AG20443 (cell line): ENCODE results near the gene CCDC142.
"Not testable (repeated sequence)": the region's sequence is repeated elsewhere in the genome, so short reads cannot be mapped to it uniquely, and the experiment has no call there.

Experiments
- DNase-seq: peaks from one replicate; pipeline ENCODE4 v3.0.0; 2012; ENCODE audit warnings: low spot score, mixed read lengths

CCDC142 gene

DNA sequence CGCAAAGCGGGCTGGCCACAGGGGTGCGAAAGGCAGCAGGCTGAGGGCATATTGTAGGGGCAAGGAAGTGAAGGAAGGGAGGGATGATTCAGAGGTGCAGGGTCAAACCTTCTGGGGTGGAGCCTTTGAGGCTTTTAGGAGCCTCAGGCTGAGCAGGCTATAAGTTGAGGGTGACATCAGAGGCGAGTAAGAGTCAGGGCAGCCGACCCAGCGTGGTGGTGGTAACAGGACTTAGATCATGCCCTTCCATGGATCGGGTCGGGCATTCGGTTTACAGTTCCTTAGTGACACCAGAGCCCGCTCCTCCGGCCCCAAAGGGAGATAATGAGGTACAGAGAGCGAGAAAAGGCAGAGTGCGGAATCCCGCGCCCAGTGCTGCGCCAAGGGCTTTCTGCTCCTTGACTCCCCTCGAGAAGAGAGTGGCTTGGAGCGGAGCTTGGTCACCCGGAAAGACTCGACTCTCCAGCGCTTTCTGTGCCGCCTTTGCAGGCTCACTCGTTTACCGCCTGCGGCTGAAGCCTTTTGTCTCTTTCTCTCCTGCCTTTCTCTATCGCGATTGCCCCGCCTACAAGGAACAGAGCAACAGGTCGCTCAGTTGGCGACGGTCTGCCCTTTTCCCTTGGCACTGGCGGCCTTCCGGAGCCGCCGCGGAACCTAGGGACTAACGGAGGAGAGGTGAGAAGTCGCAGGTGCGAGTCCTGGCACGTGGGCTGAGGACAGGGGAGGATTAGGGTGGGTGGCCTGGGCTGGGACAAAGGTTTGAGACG, 15.9 kb upstream of the CCDC142 start:
- DNase-seq, result no peak

DNA sequence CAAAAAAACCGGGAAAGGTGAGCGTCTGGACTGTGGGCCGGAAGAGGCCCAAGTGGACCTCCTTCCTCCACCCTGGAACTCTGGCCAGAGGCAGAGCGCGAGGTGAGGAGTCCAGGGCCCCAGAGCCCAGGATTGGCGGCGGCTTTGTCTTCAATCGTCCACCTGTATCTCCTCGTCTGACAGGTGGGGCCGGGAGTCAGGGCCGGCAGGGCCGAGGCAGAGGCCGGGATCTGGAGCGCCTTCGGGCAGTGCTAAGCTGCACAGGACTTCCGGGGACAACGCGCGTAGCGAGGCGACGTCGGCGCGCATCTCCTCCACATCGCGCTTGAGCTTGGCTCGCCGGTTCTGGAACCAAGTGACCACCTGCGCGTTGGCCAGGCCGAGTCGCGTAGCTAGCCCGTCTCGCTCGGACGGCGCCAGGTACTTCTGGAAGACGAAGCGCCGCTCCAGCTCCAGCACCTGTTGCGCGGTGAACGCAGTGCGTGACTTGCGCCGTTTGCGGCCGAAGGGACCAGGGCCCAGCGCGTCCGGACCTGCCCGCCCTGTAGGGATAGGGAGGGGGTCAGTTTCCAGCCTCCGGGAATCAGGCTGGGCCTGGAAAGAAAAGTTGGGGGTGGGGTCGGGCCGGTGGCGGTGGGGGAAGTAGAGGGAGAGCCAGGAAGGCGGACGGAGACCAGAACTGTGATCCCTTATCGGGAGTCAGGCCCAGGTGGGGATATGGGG, 15.1 kb upstream of the CCDC142 start:
- DNase-seq, result no peak

DNA sequence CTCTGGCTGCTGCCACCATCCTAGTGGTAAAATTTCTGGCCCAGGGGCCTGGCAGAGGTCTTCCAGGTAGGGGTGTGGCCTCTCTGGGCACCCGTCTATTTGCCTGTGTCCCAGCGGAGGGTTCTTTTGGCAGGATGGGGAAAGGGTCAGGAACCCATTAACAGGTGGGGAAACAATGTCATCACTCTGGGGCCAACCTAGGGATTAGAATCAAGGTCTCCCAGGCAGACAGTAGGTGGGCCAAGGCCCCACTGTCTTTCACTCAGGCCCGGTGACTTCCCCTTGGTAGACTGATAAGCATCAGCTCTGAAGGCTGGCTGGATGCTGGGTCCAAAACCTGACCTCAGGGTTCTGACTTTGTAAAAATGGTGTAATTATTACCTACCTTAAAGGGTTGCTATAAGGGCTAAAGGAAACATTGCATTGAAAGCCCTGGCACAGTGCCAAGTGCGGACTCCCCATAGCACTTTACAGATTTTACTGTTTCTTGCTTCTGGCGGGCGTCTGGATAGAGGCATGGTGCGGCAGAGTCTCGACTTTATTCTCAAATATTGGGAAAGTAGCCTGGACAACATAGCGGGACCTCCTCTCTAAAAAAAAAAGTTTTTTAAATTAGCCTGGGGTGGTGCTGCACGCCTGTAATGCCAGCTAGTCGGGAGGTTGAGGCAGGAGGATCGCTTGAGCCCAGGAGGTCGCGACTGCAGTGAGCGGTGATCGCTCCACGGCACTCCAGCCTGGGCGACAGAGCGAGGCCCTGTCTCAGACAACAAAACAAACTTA, 14.4 kb upstream of the CCDC142 start:
- no peak for DNase-seq

DNA sequence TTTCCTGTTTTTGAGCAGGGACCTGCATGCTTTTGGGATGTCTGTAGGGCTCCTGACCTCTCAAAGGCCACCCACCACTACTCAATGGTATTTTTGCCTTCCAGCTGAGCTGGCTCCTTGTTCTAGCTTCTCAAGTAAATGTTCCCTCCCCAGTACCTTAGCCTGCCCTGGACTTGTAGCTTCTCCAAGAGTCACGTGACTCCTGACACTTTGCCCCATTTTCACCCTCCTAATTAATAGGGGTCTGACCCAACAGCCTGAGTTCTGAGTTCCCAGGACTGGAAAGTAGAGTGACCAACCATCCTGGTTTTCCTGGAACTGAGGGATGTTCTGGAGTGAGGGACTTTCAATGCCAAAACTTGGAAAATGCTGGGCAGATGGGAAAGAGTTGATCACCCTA, 12.6 kb upstream of the CCDC142 start:
- DNase-seq, result no peak

DNA sequence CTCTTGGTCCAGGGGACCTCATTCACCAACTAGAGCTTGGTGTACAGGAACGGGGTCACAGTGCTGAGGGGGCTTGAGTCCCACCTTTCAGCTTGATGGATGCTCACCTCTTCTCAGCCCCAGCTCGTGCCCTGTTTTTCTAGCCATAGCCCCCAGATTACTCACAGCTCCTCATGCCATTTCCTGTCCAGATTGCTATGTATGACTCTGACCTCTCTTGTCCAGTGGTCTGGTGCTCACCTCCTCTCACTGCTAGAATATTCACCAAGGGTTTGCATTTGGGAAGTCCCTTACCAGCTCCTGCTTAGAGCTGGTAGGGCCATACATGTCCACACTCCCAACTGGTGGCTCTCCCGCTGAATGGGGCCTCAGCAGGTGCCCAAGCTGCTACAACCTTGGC, 10.7 kb upstream of the CCDC142 start:
- DNase-seq, result no peak

DNA sequence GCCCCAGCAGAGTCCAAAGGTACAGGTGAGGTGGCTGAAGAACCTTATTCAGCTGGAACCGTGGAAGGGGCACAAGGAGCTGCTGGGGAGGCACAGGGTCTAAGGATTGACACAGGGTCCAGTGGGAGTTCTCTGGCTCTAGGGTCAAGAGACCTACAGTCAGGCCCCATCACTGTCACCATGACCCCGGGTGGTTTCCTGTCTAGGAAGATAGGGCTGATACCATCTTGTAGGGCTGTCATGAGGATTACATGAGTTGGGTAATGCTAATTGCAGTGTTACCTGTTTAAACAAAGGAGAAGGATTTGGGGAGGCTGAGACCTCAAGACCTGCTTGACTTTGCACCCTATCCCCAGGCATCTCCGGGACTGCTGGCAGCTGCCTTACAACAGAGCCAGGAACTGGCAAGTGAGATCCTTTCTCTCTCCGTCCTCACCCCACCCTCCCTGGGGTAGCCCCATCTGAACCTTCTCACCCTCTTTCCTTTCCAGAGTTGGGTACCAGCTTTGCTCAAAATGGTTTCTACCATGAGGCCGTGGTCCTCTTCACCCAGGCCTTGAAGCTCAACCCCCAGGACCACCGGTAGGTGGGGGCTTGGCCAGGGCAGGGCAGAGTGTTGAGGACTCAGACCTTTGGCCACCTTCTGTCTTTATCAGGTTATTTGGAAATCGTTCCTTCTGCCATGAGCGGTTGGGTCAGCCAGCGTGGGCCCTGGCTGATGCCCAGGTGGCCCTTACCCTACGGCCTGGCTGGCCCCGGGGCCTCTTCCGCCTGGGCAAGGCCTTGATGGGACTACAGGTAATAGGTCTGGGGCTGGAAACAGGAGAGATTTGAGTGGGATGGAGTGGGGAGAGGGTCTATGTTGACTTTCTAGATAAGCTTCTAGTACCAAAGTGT, 9.1 kb upstream of the CCDC142 start:
- DNase-seq, result no peak

DNA sequence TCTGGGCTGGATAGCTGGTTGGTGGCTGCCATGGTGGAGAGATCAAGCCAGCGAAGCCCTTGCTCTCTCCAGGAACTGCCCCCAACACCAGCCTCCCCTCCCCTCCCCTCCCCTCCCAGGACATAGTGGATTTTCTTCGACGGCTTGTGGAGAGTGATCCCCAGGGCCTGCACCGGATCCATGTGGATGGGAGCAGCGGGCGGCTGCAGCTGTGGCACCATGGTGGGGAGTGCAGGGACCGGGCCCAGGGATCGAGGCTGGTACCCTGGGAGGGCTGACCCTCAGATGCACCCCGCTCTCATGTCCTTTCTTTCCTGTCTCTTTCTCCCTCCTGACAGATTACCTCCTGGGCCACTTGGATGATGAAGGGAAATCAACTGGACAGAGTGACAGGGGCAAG, 7.1 kb upstream of the CCDC142 start:
- no peak for DNase-seq

DNA sequence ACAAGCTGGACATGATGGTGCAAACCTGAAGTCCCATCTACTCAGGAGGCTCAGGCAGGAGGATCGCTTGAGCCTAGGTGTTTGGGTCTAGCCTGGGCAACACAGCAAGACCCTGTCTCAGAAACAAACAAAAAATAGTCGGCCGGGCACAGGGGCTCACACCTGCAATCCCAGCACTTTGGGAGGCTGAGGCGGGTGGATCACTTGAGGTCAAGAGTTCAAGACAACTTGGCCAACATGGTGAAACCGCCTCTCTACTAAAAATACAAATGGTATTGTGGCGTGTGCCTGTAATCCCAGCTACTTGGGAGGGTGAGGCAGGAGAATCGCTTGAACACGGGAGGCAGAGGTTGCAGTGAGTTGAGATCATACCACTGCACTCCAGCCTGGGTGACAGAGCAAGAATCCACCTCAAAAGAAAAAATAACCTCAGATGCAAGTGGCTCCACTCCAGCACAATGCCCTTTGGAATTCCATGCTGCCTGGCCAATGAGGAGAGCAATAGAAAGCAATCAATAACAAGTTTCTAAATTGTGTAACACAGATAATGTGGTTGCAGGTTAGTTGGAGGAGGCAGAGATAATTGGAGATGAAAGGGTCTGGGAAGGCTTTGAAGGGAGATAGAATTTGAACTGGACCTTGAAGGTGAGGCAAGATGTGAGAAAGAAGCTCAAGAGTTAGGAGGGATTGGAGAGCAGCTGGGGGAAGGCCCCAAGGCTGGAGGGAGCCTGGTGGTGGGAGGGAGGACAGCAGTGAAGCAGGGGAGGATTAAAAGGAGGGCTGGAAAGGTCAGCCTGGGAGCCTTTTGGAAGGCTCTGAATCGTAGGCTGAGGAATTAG, 6.1 kb upstream of the CCDC142 start:
- DNase-seq, result no peak

DNA sequence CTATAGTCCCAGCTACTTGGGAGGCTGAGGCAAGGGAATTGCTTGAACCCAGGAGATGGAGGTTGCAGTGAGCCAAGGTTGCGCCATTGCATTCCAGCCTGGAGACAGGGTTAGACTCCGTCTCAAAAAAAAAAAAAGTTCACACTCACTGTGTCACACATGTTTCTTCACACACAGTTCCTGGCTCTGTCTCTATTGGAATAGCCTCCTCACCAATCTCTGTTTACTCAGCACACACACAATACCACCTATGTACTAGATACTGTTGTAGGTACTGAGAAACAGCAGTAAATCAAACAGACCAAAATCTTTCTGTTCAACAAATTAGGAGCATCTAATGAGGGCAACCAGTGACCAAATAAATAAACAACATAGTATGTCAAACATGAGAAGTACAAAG, 3.3 kb upstream of the CCDC142 start:
- no peak for DNase-seq

DNA sequence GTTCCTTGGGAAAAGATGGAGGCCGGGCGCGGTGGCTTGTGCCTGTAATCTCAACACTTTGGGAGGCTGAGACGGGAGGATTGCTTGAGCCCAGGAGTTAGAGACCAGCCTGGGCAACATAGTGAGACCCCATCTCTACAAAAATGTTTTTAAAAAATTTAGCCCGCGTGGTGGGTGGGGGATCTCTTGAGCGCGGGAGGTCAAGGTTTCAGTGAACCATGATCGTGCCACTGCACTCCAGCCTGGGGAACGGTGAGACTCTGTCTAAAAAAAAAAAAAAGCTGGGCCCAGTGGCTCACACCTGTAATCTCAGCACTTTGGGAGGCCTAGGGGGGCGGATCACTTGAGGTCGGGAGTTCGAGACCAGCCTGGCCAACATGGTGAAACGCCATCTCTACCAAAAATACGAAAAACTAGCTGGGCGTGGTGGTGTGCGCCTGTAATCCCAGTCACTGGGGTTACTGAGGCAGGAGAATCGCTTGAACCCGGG, 922 bp upstream of the CCDC142 start:
- not testable (repeated sequence) for DNase-seq

DNA sequence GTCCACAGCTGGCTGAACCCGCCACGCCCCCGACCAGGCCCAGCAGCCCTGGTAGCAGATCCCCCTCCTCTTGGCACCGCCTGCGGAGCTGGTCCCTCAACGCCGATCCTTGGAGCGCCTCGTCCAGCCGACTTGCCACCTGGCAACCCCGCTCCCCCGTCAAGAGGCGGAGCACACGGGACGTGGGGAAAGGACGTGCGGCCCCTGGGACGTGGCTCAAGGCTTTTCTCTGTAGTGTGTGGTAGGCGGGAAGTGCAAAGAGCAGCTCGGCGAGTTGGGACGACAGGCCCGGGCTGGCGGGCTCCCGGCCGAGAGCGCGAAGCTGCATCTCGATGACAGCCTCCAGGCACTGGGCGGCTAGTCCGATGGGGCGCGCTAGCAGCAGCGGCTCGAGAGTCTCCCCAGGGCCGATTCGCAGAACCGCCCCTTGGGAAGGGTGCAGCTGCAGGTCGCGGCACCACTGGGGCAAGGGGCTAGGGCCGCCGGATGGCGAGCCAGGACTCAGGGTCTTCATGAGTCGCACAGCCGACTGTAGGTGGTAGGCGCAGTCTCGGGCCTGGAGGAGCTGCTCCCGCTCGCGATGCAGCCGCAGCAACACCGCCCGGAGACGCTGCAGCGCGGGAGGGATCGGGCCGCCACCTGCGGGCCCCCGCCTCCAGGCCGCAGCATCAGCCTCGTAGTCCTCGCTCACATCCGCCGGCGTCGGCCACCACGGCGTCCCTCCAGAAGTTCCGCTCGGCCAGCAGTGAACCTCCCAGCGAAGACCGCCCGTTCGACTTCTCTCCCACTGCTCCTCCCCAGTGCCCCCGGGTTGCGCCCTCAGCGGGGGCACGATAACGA, 617 bp downstream of the CCDC142 start:
- peak; percentile 50 for DNase-seq

DNA sequence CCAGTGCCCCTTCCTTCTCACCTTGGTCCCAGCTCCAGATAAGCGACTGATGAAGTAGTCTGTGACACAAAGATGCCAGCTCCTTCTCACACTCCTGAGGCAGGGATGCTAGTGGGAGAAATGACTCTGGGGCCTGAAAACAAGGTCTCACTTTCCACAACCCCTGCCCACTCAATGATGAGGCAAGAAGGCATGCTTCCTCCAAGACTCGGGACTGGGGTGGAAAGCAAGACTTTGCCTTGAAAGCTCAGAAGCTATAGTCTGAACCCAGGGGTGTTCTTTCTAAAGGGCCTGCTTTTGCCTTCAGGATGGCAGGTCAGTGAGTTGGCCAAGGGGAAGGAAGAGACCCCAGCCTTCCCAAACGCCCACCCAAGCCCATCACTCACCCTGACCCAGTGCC, 1.4 kb downstream of the CCDC142 start:
- DNase-seq, result no peak

DNA sequence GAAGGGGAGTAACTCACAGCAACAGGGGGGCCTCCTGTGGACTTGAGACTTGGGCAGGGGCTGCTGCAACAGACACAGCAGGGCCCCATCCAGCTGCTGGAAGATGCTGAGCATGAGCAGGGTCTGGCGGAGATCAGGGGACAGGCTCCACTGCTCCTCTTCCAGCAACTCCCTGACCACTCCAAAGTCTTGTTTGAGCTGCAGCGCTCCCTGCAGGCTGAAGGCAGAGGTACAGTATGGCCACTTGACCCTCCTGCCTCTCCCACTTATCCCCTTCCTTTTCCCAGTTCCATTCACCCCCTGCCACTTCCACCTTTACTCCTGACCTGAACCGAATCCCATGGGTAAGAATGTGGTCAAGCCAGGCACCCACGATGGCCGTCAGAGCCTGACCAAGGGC, 7.9 kb downstream of the CCDC142 start:
- DNase-seq, result no peak

DNA sequence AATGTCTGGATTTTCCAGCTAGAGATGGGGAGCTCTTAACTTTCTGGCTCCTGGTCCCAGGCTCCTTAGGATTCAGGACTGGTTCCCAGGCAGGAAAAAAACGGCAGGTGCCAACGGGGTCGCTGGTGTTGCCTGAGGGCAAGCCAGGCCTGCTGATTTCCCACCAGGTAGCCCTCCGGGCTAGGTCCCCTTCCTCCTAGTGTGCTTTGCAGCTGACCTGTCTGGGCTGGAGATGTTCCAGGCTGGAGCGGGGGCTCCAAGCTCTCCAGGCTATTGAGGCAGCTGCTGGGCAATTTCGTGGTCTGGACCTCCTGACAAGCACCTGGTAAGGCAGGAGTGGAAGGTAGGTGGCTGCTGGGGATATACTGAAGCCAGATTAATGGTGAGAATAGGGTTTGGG, 8.3 kb downstream of the CCDC142 start:
- no peak for DNase-seq

DNA sequence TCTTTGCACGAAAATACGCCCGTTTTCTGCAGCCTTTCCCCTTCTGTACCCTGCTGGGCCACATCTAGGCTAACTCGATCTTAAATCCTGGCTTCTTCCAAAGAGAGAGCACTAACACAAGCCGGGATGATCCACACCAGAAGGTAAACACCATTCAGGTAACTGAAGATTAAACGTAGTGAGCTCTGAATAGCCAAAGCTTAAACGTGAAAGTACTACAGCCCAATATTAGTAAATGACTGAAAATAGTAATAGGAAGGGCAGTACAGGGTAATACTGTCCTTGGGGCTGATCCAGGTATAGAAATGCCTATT, 9.9 kb downstream of the CCDC142 start:
- DNase-seq, result no peak

DNA sequence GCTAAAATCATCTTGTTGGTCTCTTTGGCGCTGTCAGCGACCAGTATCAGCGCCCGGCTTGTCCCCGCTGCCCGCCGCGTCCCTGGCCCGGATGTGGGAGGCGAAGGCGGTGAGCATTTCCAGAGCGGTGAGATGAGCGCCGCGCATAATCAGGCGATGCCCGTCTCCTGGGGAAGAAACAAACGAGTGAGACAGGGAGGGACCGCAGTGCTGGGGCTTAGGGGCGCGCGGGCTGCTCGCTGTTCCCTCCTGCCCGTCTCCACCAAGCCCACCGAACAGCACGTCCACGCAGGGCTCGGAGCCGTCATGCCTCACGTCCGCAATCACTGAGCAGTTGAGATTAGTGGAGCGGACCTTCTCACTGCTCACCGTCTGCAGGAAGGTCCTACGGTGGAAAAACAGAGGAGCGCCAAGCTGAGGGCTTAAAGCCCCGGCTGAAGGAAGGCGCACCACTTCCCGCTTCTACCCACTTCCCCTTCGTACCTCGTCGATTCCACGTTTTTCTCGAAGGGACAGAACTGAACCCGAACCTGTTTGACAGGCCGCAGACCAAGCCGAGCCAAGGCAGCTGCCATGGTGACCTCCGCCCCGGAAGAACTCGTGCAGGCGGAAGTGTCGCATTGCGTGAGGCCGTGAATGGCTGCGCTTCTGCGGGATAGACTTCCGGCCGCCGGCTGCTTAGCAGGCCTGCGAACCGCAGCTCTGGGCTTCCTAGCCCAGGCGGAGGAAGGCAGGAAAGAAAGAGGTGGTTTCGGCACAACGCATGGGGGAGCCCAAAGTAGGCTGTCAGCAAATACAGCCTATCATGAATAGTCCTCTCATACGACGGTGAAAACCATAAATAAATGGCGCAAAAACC, 10.5 kb downstream of the CCDC142 start, which contains the start of gene MRPL53:
Gene MRPL53, minus strand, starts transcription at position 595 of the 859 bp plus-strand sequence. Its CDS starts 20 bp downstream, at position 575.
- peak; percentile 88 for DNase-seq

DNA sequence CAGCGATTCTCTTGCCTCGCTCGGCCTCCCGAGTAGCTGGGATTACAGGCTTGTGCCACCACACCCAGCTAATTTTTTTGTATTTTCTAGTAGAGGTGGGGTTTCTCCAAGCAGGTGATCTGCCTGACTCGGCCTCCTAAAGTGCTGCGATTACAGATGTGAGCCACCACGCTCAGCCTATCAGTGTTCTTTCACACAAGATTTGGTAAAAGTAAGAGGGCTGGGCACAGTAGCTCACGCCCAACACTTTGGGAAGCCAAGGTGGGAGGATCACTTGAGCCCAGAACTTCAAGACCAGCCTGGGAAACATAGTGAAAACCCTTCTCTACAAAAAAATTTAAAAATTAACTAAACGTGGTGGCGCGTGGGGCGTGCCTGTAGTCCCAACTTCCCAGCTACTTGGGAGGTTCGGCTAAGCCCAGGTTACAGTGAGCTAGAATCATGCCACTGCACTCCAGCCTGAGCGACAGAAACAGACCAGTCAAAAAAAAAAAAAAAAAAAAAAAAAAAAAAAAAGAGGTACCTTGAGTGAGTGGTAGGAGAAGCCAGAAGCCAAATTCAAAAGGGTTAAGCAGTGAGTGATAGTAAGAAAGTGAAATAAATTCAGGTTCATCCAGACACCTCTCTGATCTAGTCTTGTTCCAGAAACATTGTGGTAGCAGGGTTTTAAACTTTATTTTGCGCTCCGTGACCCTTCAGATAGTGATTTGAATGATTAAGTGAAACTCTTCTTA, 11.3 kb downstream of the CCDC142 start:
- no peak for DNase-seq

DNA sequence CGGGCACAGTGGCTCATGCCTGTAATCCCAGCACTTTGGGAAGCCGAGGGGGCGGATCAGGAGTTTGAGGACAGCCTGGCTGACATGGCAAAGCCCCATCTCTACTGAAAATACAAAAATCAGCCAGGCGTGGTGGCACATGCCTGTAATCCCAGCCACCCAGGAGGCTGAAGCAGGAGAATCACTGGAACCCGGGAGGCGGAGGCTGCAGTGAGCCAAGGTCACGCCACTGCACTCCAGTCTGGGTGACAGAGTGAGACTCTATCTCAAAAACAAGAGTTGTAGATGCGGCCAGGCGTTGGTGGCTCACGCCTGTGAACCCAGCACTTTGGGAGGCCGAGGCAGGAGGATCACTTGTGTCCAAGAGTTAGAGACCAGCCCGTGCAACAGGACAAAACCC, 12.1 kb downstream of the CCDC142 start:
- DNase-seq, result not testable (repeated sequence)
